Measurements from ENCODE around the gene DIP2B.
"Not testable (repeated sequence)": the region's sequence is repeated elsewhere in the genome, so short reads cannot be mapped to it uniquely, and the experiment has no call there.

The DIP2B gene

DNA sequence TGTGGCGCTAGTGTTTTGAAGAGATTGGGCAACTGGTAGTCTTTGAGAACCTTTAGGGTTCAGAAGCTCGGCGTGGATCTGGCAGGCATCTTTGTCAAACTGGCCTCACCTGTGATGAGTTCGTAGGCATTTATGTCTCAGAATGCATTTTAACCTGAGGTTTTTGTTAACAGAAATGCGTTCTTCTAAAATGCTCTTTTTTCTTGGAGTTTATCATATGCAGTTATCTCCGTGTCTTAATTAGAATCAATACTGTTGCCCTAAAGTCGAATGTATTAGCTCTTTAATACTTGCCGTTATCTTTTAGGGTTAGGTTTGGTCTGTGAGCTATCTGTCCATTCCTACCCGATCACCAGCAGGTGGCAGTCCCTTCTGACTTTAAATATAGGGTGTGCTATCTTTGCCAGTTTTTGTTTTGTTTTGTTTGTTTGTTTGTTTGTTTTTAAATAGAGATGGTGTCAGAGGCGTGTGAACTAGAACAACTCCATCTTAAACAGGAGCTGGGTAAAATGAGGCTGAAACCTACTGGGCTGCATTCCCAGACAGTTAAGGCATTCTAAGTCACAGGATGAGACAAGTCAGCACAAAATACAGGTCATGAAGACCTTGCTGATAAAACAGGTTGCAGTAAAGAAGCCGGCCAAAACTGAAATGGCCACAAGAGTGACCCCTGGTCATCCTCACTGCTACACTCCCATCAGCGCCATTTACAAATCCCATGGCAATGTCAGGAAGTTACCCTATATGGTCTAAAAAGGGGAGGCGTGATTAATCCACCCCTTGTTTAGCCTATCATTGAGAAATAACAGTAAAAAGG lies 260.5 kb downstream of the DIP2B start:
- DNase-seq (ENCODE audit: low read depth in 2 of 2) = no peak

DNA sequence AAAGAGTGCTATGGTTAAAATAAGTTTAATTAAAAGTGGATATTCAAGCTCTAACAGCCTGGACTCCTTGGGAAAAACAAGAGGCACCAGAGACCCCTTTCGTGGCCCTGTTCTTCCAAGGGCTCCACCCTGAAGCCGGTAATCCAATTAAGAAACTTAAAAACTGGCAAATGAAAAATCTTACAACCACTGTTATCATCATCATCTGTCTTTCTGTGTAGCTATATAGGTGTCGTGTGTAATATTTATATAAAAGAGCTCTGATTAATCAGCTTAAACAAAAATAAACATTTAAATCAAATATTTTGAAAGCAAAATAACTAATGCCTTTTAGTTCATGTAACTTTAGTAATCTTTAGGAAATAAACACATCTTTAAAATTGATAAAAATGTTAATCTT lies 263.6 kb downstream of the DIP2B start:
- no peak for DNase-seq (ENCODE audit: low read depth in 2 of 2)

DNA sequence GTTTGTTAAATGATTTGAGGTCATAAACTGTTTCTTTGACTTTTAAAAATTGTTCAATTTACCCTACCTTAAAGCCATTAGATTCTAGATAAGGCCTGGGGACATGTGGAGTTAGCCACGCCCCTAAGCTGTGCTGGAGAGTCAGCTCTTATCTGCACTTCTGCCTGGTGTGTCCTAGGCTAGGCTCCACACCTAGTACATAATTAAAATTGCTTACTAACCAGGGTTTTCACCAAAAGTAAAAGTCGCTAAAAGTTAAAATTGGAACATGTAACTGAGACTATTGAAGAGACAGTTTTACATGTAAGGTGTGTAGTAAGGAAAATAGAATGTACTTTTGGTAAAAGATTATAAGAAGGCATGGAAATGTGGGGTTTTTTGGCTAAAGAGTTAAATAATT lies 264.0 kb downstream of the DIP2B start:
- DNase-seq (ENCODE audit: low read depth in 2 of 2) = not testable (repeated sequence)

GRCh38 chr12:50771409-50771808 lies 266.6 kb downstream of the DIP2B start:
- no peak for DNase-seq (ENCODE audit: low read depth in 2 of 2)

DNA sequence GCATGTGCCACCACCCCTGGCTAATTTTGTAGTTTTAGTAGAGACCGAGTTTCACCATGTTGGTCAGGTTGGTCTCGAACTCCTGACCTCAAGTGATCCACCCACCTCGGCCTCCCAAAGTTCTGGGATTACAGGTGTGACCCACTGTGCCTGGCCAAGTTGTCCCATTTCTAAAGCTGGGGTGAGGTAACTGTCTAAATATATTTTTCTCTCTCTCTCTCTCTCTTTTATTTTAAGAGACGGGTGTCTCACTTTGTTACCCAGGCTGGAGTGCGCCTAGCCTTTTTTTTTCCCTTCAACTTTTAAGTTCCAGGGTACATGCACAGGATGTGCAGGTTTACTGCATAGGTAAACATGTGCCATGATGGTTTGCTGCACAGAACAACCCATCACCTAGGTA lies 267.7 kb downstream of the DIP2B start:
- DNase-seq (ENCODE audit: low read depth in 2 of 2) = no peak

DNA sequence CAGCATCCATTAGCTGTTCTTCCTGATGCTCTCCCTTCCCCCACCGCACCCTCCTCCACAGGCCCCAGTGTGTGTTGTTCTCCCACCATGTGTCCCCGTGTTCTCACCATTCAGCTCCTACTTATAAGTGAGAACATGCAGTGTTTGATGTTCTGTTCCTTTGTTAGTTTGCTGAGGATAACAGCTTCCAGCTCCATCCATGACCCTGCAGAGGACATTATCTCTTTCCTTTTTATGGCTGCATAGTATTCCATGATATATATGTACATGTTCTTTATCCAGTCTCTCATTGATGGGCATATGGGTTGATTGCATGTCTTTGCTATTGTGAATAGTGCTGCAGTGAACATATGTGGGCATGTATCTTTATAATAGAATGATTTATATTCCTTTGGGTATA lies 268.1 kb downstream of the DIP2B start:
- DNase-seq (ENCODE audit: low read depth in 2 of 2) = no peak

GRCh38 chr12:50775251-50775650 lies 270.5 kb downstream of the DIP2B start:
- no peak for DNase-seq (ENCODE audit: low read depth in 2 of 2)

GRCh38 chr12:50776749-50777728 lies 272.3 kb downstream of the DIP2B start:
- no peak for DNase-seq (ENCODE audit: low read depth in 2 of 2)

DNA sequence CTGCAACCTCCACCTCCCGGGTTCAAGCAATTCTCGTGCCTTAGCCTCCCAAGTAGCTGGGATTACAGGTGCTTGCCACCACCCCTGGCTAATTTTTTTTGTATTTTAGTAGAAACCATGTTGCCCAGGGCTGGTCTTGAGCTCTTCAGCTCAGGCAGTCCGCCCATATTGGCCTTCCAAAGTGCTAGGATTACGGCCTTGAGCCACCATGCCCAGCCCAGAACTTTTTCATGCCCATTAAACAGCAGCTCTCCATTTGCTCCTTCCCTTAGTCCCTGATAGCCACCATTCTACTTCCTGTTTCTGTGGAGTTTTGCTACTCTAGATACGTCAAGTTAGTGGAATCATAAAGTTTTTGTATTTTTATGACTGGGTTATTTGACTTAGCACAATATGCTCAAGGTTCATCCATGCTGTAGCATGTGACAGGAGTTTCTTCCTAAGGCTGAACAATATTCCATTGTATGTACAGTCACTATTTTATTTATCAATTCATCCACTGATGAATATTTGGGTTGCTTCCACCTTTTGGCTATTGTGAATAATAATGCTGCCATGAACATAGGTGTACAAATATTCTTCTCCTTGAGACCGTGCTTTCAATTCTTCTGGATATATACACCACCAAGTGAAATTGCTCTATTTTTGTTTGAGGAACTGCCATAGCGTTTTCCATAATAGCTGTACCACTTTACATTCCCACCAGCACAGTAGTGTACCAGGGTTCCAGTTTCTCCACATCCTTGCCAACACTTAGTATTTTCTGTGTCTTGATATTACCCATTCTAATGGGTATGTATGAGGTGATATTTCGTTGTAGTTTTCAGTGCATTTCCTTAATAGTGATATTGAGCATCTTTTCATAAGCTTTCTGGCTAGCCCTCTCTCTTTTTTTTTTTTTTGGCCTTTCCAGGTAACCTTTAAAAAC lies 274.1 kb downstream of the DIP2B start:
- DNase-seq (ENCODE audit: low read depth in 2 of 2) = no peak

DNA sequence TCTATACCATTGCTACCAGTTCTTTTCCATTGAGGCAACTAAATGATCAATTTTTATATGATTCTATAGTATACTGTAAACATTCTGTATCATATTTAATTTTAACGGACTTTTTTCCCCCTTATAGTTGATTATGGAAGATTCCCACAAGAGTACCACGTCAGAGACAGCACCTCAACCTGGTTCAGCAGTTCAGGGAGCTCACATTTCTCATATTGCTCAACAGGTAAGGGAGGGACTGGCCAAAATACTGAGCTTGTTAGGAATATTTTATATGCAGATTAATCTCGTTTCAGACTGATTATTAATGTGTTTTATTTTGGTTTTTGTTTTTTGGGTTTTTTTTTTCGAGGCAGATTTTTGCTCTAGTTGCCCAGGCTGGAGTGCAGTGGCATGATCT lies 275.2 kb downstream of the DIP2B start:
- DNase-seq (ENCODE audit: low read depth in 2 of 2) = no peak

GRCh38 chr12:50784501-50784900 lies 279.7 kb downstream of the DIP2B start:
- DNase-seq (ENCODE audit: low read depth in 2 of 2) = no peak

DNA sequence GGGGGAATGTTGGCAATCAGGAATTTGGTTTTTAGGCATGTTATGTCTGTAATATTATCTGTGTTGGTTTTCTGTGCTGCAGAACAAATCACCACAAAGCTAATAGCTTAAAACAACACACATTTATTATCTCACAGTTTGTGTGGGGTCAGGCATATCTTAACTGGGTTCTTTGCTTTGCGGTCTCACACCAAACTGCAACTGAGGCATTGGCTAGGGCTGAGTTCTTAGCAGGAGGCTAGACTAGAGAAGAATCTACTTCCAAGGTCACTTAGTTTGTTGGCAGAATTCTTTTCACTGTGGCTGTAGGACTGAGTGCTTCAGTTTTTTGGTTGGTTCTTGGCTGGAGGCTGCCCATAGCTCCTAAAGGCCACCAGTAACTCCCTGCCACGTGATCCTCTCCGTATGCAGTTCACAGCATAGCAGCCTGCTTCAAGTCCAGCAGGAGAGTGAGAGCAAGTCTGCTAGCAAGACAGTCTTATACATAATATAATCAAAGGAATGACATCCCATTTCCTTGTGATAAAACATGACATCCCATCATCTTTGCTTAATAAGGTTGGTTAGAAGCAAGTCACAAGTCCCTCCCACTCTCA lies 280.7 kb downstream of the DIP2B start:
- no peak for DNase-seq (ENCODE audit: low read depth in 2 of 2)

DNA sequence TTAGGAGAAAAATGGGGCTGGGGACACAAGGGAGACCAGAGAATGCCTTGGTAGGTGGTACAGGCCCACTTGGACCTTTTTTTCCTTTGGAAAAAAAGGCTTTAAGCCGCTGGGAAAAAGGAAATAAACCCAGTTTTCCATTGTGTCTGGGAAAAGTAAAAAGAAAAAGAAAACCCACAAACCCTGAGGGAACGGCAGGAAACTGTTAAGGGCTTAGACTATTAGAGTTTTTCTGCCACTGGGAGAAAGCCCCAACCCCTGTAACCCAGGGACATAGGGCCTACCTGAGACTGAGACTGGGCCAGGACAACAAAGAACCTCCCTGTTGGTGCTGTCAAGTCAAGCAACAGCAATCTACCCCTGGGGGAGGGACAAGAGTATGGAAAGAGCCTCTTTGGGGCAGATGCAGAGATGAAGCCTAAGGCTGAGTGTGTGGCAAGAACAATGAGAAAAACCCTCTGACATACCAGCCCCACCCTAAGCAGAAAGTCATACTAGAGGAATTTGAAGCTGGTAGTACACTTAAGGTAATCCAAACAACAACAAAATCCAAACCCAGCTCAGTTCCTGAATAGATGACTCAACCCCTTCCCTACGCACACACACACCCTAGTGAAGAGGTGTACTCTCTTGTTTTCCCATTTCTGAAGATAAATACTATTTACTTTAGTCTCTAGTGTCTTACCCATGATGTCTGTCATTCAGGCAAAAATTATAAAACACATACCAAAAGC lies 281.9 kb downstream of the DIP2B start:
- no peak for DNase-seq (ENCODE audit: low read depth in 2 of 2)

DNA sequence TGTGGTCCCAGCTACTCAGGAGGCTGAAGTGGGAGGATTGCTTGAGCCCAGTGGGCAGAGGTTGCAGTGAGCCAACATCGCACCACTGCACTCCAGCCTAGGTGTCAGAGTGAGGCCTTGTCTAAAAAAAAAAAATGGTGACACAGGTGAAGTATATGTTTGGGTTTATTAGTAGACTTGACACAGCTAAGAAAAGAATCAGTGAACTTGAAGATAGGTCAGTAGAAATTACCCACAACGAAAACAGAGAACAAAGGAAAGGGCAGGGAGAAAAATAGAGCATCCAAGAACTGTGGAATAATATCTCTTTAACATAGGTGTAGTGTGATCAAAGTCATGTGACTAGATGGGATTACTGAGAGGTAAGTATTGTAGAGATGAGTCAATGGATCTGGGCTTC lies 282.8 kb downstream of the DIP2B start:
- DNase-seq (ENCODE audit: low read depth in 2 of 2) = no peak

DNA sequence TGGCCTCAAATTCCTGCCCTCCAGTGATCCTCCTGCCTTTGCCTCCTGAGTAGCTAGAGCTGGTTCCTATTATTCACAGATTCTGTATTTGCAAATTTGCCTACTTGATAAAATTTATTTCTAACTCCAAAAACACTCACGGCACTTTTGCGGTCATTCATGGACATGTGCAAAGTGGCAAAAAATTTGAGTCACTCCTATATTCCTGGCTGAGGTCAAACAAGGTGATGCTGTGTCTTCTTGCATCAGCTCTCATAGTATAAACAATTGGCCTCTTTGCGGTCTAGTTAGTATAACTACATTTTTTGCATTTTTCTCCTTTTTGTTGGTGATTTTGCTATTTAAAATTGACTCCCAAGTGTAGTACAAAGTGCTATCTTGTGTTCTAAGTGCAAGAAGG lies 283.8 kb downstream of the DIP2B start:
- DNase-seq (ENCODE audit: low read depth in 2 of 2) = no peak

- DNase-seq (ENCODE audit: low read depth in 2 of 2) = no peak
These were observed 285.3 kb downstream of the DIP2B start for GRCh38 chr12:50790081-50790480.

Data from stimulated activated CD8-positive, alpha-beta memory T cell treated with anti-CD3 and anti-CD28 coated beads, Interleukin-15, amount 100 ng/mL, for 4 hours (primary cell).